ENCODE measurements around the gene C5orf34. TPM values are rescaled to one million over a fixed set of nuclear protein-coding genes. Genes with fewer than 3 reads are reported as not detected.
"Not testable (repeated sequence)": the region's sequence is repeated elsewhere in the genome, so short reads cannot be mapped to it uniquely, and the experiment has no call there.

C5orf34 gene
- total and polyA plus RNA-seq, 5 donors from 2014 or later = 0.75 to 0.87 (median 0.83) TPM; not detected in 1

DNA sequence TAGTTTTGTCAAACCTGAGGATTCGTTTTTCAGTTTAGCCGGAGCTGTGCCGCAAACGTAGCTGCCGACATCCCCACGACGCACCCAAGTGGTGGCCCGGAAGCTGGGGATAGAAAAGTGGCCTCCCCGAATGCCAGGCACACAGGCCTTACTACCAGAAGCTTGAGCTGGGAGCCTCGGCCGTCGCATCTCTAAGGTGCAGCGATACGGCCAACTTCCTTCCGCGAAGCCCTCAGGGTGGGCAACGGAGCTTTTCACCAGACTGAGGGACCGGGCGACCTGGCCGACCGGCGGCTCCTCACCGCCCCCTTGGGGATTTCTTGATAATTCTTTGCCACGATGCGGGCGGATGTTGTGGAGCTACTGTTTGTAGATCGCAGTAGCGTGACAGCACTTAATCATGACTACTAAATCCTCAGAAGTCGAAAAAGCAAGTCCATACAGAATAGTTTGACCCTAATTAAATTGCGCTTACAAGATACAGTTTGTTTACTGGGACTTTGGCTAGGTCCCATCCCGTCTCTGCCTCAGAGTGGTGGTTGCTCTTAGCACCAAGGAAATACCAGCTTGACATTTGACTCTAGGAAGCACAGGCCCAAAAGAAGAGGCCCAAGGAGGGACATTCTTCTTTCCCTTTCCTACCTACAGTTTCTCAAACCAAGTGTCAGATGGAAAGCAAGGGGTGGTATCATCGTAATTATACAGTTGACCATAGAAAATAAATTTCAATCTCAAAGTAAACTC, 30.7 kb downstream of the C5orf34 start:
- Mint-ChIP-seq H3K27me3 (no peaks in the 10 kb centered on the region), H3K4me3 (peak overlapping the region; percentile 89 to 99 (median 98)), H3K4me1 (peaks cover 29 to 63% (median 48%) of the 10 kb centered on the region in 4 donors), H3K36me3 (no peaks in the 10 kb centered on the region), H3K9me3 (no peaks in the 10 kb centered on the region), H3K27ac (peak overlapping the region; percentile 98 to 100 (median 100))
- no peaks in the 10 kb centered on the region for H3K27me3 ChIP-seq (ENCODE audit: control insufficient read depth, insufficient read depth, low read length)
- H3K4me3 ChIP-seq (ENCODE audit: low read depth, low read length) = peak overlapping the region; percentile 87
- peak overlapping the region; percentile 97 for H3K27ac ChIP-seq (ENCODE audit: insufficient read depth, low read length, poor library complexity, severe bottlenecking)
- DNase-seq (peak; percentile 70 to 95 (median 90)), ATAC-seq (ENCODE audit: low read depth in 2 of 2) (peak; percentile 73 to 77)
- peaks cover 35% of the 10 kb centered on the region for H3K4me1 ChIP-seq (ENCODE audit: control insufficient read depth, insufficient read depth, low read length, poor library complexity, severe bottlenecking)
- no peaks in the 10 kb centered on the region for H3K36me3 ChIP-seq (ENCODE audit: control insufficient read depth, insufficient read depth, low read length)
- H3K9me3 ChIP-seq (ENCODE audit: control insufficient read depth in 2 of 2, low read length in 2 of 2) = no peaks in the 10 kb centered on the region

DNA sequence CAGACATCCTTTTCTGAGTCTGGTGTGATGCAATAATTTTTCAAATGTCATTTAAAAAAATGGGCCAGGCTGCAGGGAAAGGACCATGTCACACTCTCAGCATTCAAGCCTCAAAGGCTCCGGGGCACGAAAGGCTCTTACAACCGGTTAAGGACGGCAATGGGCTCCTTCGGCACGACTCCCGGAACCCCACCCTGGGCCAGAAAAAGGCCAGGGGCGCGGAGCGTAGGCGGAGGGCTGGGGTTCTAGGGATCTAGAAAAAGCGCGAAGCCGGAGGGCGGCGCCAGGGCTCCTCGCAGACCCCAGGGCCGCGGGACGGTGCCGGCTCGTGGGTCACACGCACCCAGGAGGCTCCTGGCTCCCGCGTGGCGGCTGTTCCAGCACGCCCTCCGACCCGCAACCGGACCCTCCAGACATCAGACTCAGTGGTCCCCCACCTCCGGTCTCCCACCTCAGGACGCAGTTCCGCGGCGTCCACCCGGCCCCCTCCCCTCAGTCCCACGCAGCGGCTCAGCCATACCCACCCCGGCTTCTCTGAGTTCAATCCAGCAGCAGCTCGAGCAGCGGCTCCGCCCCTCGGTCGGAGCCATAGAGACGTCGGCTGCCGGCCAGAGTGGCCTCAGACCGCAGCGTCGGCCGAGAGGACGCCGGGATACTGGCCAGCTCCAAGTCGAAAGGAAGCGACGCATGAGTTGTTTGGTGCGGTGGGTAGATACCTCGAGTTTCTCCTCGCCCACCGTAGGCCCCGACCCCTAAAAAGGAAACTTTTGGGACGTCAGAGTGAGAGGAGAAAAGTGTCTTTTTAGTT, 31.4 kb downstream of the C5orf34 start, which contains the start of gene TMEM267:
TMEM267 (minus strand) TSS at position 568 of the 808 bp plus-strand sequence. CDS start 29,896 bp downstream, outside the sequence.
- Mint-ChIP-seq H3K36me3 (no peaks in the 10 kb centered on the region), H3K27me3 (no peaks in the 10 kb centered on the region), H3K4me3 (peak within 1 kb of the TSS; percentile 89 to 99 (median 98)), H3K9me3 (no peaks in the 10 kb centered on the region), H3K27ac (peak within 1 kb of the TSS; percentile 98 to 100 (median 100)), H3K4me1 (peaks cover 31 to 63% (median 49%) of the 10 kb centered on the region in 4 donors)
- Histone ChIP-seq H3K9me3 (ENCODE audit: control insufficient read depth in 2 of 2, low read length in 2 of 2) (no peaks in the 10 kb centered on the region), H3K27ac (ENCODE audit: insufficient read depth, low read length, poor library complexity, severe bottlenecking) (peak within 1 kb of the TSS; percentile 97), H3K36me3 (ENCODE audit: control insufficient read depth, insufficient read depth, low read length) (no peaks in the 10 kb centered on the region), H3K27me3 (ENCODE audit: control insufficient read depth, insufficient read depth, low read length) (no peaks in the 10 kb centered on the region), H3K4me3 (ENCODE audit: low read depth, low read length) (peak within 1 kb of the TSS; percentile 87), H3K4me1 (ENCODE audit: control insufficient read depth, insufficient read depth, low read length, poor library complexity, severe bottlenecking) (peaks cover 35% of the 10 kb centered on the region)
- ATAC-seq (ENCODE audit: low read depth in 2 of 2) = peak; percentile 89 to 90
- DNase-seq = peak; percentile 73 to 93 (median 82)

DNA sequence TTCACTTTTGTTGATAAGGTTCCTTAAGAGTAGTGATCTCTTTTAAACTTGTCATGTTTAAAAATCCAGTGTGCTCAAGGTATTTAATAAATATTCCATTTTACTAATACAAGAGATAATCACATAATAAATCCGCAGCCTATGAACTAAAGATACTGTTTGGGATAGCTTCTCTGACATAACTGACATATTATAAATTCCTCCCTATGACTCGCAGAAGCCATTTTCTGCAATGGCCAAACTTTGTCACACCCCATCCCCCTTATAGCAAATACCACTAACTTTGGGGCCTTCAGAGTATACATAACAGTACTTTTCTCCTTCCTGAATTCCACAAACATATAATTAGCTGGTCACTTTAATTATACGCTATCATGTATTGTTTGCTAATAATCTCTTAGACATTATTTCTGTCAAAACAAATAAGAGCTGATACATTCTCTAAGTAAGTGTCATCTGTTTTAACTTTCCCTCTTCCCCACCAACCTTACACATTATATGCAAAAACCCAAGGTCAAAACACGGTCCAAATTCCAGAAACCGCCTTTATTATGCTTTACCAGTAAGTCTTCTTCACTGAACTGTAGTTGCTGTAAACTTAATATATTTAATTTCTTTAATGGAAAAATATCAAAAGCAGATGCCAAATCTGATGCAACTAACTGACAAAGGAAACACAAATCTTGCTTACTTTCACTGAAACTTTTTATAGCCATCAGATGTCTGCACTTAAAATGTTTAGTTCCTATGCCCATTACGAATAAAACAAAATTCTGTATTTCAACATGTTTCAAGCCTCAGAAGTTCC, 32.3 kb downstream of the C5orf34 start:
- Histone ChIP-seq H3K9me3 (ENCODE audit: control insufficient read depth in 2 of 2, low read length in 2 of 2) (no peaks in the 10 kb centered on the region), H3K36me3 (ENCODE audit: control insufficient read depth, insufficient read depth, low read length) (no peaks in the 10 kb centered on the region), H3K4me1 (ENCODE audit: control insufficient read depth, insufficient read depth, low read length, poor library complexity, severe bottlenecking) (peaks cover 35% of the 10 kb centered on the region), H3K27me3 (ENCODE audit: control insufficient read depth, insufficient read depth, low read length) (no peaks in the 10 kb centered on the region), H3K27ac (ENCODE audit: insufficient read depth, low read length, poor library complexity, severe bottlenecking) (peak overlapping the region; percentile 97), H3K4me3 (ENCODE audit: low read depth, low read length) (peak overlapping the region; percentile 87)
- Mint-ChIP-seq H3K4me1 (peaks cover 38 to 68% (median 53%) of the 10 kb centered on the region in 4 donors), H3K4me3 (peak overlapping the region; percentile 89 to 99 (median 98)), H3K27me3 (no peaks in the 10 kb centered on the region), H3K9me3 (no peaks in the 10 kb centered on the region), H3K36me3 (peaks cover 2% of the 10 kb centered on the region), H3K27ac (peak overlapping the region; percentile 79 to 100 (median 100))
- DNase-seq = no peak
- no peak for ATAC-seq (ENCODE audit: low read depth in 2 of 2)

DNA sequence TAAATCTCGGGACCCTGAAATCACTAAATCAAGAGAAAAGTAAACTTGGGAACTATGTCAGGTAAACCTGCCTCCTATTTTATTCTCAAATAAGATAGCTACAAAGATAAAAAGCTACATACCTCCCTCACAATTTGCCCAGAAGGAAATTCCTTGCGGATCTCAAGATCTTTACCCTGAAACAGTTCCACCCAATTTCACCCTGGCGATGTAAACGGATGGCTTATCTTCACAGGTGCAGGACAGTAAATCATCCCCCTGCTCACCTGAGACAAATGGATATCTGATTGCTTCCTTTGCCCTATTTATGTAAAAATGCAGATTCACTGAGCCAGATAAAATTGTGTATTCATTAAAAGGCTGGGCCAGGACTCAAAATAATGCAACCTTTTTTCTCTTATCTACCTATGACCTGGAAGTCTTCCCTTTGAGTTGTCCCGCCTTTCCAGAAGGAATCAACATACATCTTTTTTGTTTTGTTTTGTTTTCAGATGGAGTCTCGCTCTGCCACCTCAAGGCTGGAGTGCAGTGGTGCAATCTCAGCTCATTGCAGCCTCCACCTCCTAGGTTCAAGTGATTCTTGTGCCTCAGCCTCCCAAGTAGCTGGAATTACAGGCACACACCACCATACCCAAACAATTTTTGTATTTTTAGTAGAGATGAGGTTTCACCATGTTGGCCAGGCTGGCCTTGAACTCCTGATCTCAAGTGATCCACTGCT, 45.1 kb downstream of the C5orf34 start:
- Histone ChIP-seq H3K27me3 (ENCODE audit: control insufficient read depth, insufficient read depth, low read length) (no peaks in the 10 kb centered on the region), H3K9me3 (ENCODE audit: control insufficient read depth in 2 of 2, low read length in 2 of 2) (peaks cover 2 to 13% of the 10 kb centered on the region in 2 experiments), H3K4me1 (ENCODE audit: control insufficient read depth, insufficient read depth, low read length, poor library complexity, severe bottlenecking) (no peaks in the 10 kb centered on the region), H3K36me3 (ENCODE audit: control insufficient read depth, insufficient read depth, low read length) (peaks cover 17% of the 10 kb centered on the region), H3K4me3 (ENCODE audit: low read depth, low read length) (no peak overlapping the region), H3K27ac (ENCODE audit: insufficient read depth, low read length, poor library complexity, severe bottlenecking) (no peak overlapping the region)
- ATAC-seq (ENCODE audit: low read depth in 2 of 2) (no peak), DNase-seq (no peak)
- Mint-ChIP-seq H3K27me3 (no peaks in the 10 kb centered on the region), H3K4me1 (peaks cover 23 to 29% (median 28%) of the 10 kb centered on the region in 4 donors), H3K27ac (no peak overlapping the region), H3K9me3 (peaks cover 7 to 28% (median 7%) of the 10 kb centered on the region in 7 donors), H3K4me3 (no peak overlapping the region), H3K36me3 (peaks cover 63% of the 10 kb centered on the region)

DNA sequence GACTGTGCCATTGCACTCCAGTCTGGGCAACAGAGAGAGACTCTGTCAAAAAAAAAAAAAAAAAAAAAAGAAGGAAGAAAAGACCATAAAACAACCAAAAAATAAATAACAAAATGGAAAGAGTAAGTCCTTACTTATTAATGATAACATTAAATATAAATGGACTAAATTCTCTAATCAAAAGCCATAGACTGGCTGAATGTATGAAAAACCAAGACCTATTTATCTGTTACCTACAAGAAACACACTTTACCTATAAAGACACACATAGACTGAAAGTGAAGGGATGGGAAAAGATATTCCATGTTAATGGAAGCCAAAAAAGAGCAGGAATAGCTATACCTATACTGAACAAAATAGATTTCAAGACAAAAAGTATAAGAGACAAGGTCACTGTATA, 47.8 kb downstream of the C5orf34 start:
- Mint-ChIP-seq H3K4me1 (peaks cover 14 to 24% (median 20%) of the 10 kb centered on the region in 4 donors), H3K36me3 (peaks cover 51% of the 10 kb centered on the region), H3K4me3 (no peak overlapping the region), H3K27ac (no peak overlapping the region), H3K27me3 (no peaks in the 10 kb centered on the region), H3K9me3 (peaks cover 3 to 25% (median 8%) of the 10 kb centered on the region in 7 donors)
- H3K4me3 ChIP-seq (ENCODE audit: low read depth, low read length) = no peak overlapping the region
- DNase-seq (no peak), ATAC-seq (ENCODE audit: low read depth in 2 of 2) (no peak)
- H3K27ac ChIP-seq (ENCODE audit: insufficient read depth, low read length, poor library complexity, severe bottlenecking) = no peak overlapping the region
- no peaks in the 10 kb centered on the region for H3K27me3 ChIP-seq (ENCODE audit: control insufficient read depth, insufficient read depth, low read length)
- peaks cover 17% of the 10 kb centered on the region for H3K36me3 ChIP-seq (ENCODE audit: control insufficient read depth, insufficient read depth, low read length)
- H3K4me1 ChIP-seq (ENCODE audit: control insufficient read depth, insufficient read depth, low read length, poor library complexity, severe bottlenecking) = no peaks in the 10 kb centered on the region
- H3K9me3 ChIP-seq (ENCODE audit: control insufficient read depth in 2 of 2, low read length in 2 of 2) = peaks cover 2 to 13% of the 10 kb centered on the region in 2 experiments

DNA sequence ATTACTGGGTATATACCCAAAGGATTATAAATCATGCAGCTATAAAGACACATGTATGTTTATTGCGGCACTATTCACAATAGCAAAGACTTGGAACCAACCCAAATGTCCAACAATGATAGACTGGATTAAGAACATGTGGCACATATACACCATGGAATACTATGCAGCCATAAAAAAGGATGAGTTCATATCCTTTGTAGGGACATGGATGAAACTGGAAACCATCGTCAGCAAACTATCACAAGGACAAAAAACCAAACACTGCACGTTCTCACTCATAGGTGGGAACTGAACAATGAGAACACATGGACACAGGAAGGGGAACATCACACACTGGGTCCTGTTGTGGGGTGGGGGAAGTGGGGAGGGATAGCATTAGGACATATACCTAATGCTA, 49.5 kb downstream of the C5orf34 start:
- not testable (repeated sequence) for H3K27me3 Mint-ChIP-seq
- Mint-ChIP-seq H3K36me3 (peaks cover 54% of the 10 kb centered on the region), H3K4me1 (peaks cover 16 to 24% (median 21%) of the 10 kb centered on the region in 4 donors)

More for the DNA sequence above, 49.5 kb downstream of the C5orf34 start:
- not testable (repeated sequence) for H3K4me3 ChIP-seq (ENCODE audit: low read depth, low read length); ATAC-seq (ENCODE audit: low read depth in 2 of 2); H3K4me3 Mint-ChIP-seq; H3K27me3 ChIP-seq (ENCODE audit: control insufficient read depth, insufficient read depth, low read length); H3K27ac ChIP-seq (ENCODE audit: insufficient read depth, low read length, poor library complexity, severe bottlenecking); DNase-seq; H3K4me1 ChIP-seq (ENCODE audit: control insufficient read depth, insufficient read depth, low read length, poor library complexity, severe bottlenecking); H3K27ac Mint-ChIP-seq
- Histone ChIP-seq H3K36me3 (ENCODE audit: control insufficient read depth, insufficient read depth, low read length) (peaks cover 17% of the 10 kb centered on the region), H3K9me3 (ENCODE audit: control insufficient read depth in 2 of 2, low read length in 2 of 2) (peaks cover 2 to 13% of the 10 kb centered on the region in 2 experiments)
- H3K9me3 Mint-ChIP-seq = peaks cover 2 to 20% (median 8%) of the 10 kb centered on the region in 7 donors
